Measurements from ENCODE around the gene PEAK1. TPM values are rescaled to one million over a fixed set of nuclear protein-coding genes. Genes with fewer than 3 reads are reported as not detected.

PEAK1 gene
- total RNA-seq, 1 experiment from 2014 or later: 21.2 TPM

GRCh38 chr15:77327844-77328529 lies 91.9 kb downstream of the PEAK1 start:
- Mint-ChIP-seq H3K4me3 (no peak overlapping the region), H3K27me3 (ENCODE audit: low read depth) (no peaks in the 10 kb centered on the region), H3K36me3 (ENCODE audit: insufficient read depth in 1 of 3, low read depth in 3 of 3) (peaks cover 4 to 11% (median 4%) of the 10 kb centered on the region in 3 experiments; a peak in 5 of 7 replicates), H3K9me3 (peaks cover 4 to 6% of the 10 kb centered on the region in 2 experiments; a peak in 2 of 5 replicates), H3K4me1 (peaks cover 12 to 25% of the 10 kb centered on the region in 2 experiments), H3K27ac (no peak overlapping the region)
- Histone ChIP-seq H2BK5ac (ENCODE audit: insufficient read length, low read length) (no peak overlapping the region), H3K4me1 (ENCODE audit: insufficient read depth, low read length) (no peaks in the 10 kb centered on the region), H4K5ac (ENCODE audit: insufficient read length, low read depth, low read length) (no peak overlapping the region), H2AK5ac (ENCODE audit: insufficient read length, low read length) (no peak overlapping the region), H2BK20ac (ENCODE audit: low read depth, low read length, poor library complexity, severe bottlenecking) (no peak overlapping the region), H3K56ac (ENCODE audit: insufficient read length, low read depth, low read length) (no peak overlapping the region), H4K20me1 (ENCODE audit: control insufficient read depth, insufficient read depth, insufficient read length) (no peaks in the 10 kb centered on the region), H2BK15ac (ENCODE audit: low read depth, low read length) (no peak overlapping the region), H3K27me3 (ENCODE audit: insufficient read depth, low read length) (no peaks in the 10 kb centered on the region), H3K27ac (ENCODE audit: insufficient read length, low read depth, low read length) (no peak overlapping the region), H4K8ac (replicated peaks; ENCODE audit: insufficient read length, low read depth, low read length) (no peak overlapping the region), H2BK12ac (ENCODE audit: insufficient read length, low read depth, low read length) (no peak overlapping the region), H3K79me2 (ENCODE audit: insufficient read depth, low read length) (no peaks in the 10 kb centered on the region; the same call in 1 of the 2 replicates), H3T11ph (ENCODE audit: low read length) (no peak overlapping the region), H3K4me2 (ENCODE audit: insufficient read depth, insufficient read length, low read length) (no peak overlapping the region), H3K79me1 (ENCODE audit: insufficient read depth, low read depth, low read length, poor library complexity, severe bottlenecking) (no peaks in the 10 kb centered on the region), H3K14ac (ENCODE audit: insufficient read depth, low read length) (no peak overlapping the region), H3K23ac (ENCODE audit: insufficient read length, low read depth, low read length) (no peak overlapping the region), H4K91ac (ENCODE audit: insufficient read length, low read depth, low read length) (no peak overlapping the region), H3K18ac (ENCODE audit: insufficient read length, low read depth, low read length) (no peak overlapping the region), H2BK120ac (ENCODE audit: low read depth, low read length, poor library complexity, severe bottlenecking) (no peak overlapping the region), H2AFZ (ENCODE audit: low read length) (no peak overlapping the region), H3K4ac (ENCODE audit: low read depth, low read length) (no peak overlapping the region), H3K9me3 (ENCODE audit: control insufficient read depth, low read depth, low read length) (no peaks in the 10 kb centered on the region), H3K9ac (ENCODE audit: extremely low read depth, insufficient read length, low read length) (no peak overlapping the region), H3K23me2 (ENCODE audit: insufficient read length, low read depth, low read length, poor library complexity, severe bottlenecking) (no peaks in the 10 kb centered on the region)
- no peak for DNase-seq
- no peak for TF ChIP-seq CTCF (conservative IDR thresholded peaks at IDR 0.05)
- no CpG with 5 or more reads among the region's 3 CpGs for WGBS (ENCODE audit: extremely low coverage, insufficient read length, low lambda C conversion rate)

Measured in H9 (cell line).